ENCODE measurements around the gene ENTPD2. TPM values are rescaled to one million over a fixed set of nuclear protein-coding genes. Genes with fewer than 3 reads are reported as not detected.

ENTPD2 gene
- total and polyA plus RNA-seq, 4 donors, result 0.09 to 0.40 (median 0.21) TPM

DNA sequence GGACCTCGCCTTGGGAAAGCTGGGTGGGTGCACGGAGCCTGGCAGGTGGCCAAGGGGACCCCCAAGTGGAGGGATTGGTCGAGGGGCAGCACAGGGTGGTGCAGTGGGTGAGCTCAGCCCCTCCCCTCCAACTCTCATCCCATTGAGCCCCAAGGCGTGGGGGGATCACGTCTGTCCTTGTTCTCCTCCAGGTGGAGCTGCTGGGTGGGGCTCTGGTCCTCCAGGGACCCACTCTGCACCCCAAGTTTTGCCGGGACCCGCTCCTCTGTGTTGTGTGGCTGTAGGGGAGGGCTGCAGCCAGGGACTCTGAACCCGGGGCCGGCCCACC, 18.4 kb downstream of the ENTPD2 start:
- peaks cover 0 to 10% (median 1%) of the 10 kb centered on the region in 4 donors for H3K4me1 ChIP-seq (ENCODE audit: control insufficient read depth in 4 of 4, insufficient read depth in 4 of 4, low read length in 3 of 4)
- H3K4me3 ChIP-seq (ENCODE audit: low read depth in 1 of 3, low read length in 3 of 3), result no peak overlapping the region
- H3K36me3 ChIP-seq (ENCODE audit: control insufficient read depth in 4 of 4, insufficient read depth in 3 of 4, low read depth in 1 of 4, low read length in 3 of 4), result no peaks in the 10 kb centered on the region
- no peak for DNase-seq (ENCODE audit: low spot score)
- H3K27ac ChIP-seq (ENCODE audit: low read depth in 1 of 2, low read length in 2 of 2), result no peak overlapping the region
- H3K9me3 ChIP-seq (ENCODE audit: control insufficient read depth in 4 of 4, low read length in 3 of 4), result no peaks in the 10 kb centered on the region
- WGBS, result 34% methylated on average over 9 of the region's 9 CpGs
- peaks cover 0 to 2% (median 0%) of the 10 kb centered on the region in 4 donors for H3K27me3 ChIP-seq (ENCODE audit: control insufficient read depth in 4 of 4, insufficient read depth in 4 of 4, low read length in 3 of 4)
- H3K9ac ChIP-seq (ENCODE audit: low read depth in 1 of 2, low read length in 2 of 2), result no peak overlapping the region
- no peak for TF ChIP-seq NR2F2 (IDR thresholded peaks at IDR 0.05)
- no peak for TF ChIP-seq RXRA (IDR thresholded peaks at IDR 0.05)
- TF ChIP-seq, protein P1, sequence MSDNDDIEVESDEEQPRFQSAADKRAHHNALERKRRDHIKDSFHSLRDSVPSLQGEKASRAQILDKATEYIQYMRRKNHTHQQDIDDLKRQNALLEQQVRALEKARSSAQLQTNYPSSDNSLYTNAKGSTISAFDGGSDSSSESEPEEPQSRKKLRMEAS (IDR thresholded peaks at IDR 0.05), result no peak
- TF ChIP-seq JUND (IDR thresholded peaks at IDR 0.05), result no peak
- TF ChIP-seq SP1 (IDR thresholded peaks at IDR 0.05), result no peak
- TF ChIP-seq, protein P2, sequence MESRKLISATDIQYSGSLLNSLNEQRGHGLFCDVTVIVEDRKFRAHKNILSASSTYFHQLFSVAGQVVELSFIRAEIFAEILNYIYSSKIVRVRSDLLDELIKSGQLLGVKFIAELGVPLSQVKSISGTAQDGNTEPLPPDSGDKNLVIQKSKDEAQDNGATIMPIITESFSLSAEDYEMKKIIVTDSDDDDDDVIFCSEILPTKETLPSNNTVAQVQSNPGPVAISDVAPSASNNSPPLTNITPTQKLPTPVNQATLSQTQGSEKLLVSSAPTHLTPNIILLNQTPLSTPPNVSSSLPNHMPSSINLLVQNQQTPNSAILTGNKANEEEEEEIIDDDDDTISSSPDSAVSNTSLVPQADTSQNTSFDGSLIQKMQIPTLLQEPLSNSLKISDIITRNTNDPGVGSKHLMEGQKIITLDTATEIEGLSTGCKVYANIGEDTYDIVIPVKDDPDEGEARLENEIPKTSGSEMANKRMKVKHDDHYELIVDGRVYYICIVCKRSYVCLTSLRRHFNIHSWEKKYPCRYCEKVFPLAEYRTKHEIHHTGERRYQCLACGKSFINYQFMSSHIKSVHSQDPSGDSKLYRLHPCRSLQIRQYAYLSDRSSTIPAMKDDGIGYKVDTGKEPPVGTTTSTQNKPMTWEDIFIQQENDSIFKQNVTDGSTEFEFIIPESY (IDR thresholded peaks at IDR 0.05), result no peak
- TF ChIP-seq, protein P3, sequence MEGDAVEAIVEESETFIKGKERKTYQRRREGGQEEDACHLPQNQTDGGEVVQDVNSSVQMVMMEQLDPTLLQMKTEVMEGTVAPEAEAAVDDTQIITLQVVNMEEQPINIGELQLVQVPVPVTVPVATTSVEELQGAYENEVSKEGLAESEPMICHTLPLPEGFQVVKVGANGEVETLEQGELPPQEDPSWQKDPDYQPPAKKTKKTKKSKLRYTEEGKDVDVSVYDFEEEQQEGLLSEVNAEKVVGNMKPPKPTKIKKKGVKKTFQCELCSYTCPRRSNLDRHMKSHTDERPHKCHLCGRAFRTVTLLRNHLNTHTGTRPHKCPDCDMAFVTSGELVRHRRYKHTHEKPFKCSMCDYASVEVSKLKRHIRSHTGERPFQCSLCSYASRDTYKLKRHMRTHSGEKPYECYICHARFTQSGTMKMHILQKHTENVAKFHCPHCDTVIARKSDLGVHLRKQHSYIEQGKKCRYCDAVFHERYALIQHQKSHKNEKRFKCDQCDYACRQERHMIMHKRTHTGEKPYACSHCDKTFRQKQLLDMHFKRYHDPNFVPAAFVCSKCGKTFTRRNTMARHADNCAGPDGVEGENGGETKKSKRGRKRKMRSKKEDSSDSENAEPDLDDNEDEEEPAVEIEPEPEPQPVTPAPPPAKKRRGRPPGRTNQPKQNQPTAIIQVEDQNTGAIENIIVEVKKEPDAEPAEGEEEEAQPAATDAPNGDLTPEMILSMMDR (IDR thresholded peaks at IDR 0.05; ENCODE audit: low read depth, low read length, missing input control), result no peak
- no peak for TF ChIP-seq TAF1 (conservative IDR thresholded peaks at IDR 0.05)
- no peak for TF ChIP-seq RAD21 (IDR thresholded peaks at IDR 0.05)
- TF ChIP-seq HNF4A (conservative IDR thresholded peaks at IDR 0.05), result no peak
- TF ChIP-seq, protein P4, sequence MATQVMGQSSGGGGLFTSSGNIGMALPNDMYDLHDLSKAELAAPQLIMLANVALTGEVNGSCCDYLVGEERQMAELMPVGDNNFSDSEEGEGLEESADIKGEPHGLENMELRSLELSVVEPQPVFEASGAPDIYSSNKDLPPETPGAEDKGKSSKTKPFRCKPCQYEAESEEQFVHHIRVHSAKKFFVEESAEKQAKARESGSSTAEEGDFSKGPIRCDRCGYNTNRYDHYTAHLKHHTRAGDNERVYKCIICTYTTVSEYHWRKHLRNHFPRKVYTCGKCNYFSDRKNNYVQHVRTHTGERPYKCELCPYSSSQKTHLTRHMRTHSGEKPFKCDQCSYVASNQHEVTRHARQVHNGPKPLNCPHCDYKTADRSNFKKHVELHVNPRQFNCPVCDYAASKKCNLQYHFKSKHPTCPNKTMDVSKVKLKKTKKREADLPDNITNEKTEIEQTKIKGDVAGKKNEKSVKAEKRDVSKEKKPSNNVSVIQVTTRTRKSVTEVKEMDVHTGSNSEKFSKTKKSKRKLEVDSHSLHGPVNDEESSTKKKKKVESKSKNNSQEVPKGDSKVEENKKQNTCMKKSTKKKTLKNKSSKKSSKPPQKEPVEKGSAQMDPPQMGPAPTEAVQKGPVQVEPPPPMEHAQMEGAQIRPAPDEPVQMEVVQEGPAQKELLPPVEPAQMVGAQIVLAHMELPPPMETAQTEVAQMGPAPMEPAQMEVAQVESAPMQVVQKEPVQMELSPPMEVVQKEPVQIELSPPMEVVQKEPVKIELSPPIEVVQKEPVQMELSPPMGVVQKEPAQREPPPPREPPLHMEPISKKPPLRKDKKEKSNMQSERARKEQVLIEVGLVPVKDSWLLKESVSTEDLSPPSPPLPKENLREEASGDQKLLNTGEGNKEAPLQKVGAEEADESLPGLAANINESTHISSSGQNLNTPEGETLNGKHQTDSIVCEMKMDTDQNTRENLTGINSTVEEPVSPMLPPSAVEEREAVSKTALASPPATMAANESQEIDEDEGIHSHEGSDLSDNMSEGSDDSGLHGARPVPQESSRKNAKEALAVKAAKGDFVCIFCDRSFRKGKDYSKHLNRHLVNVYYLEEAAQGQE (IDR thresholded peaks at IDR 0.05), result no peak
- no peak for TF ChIP-seq YY1 (IDR thresholded peaks at IDR 0.05)
- TF ChIP-seq FOXA2 (IDR thresholded peaks at IDR 0.05), result no peak
- TF ChIP-seq GABPA (IDR thresholded peaks at IDR 0.05 in 1 of 2, conservative IDR thresholded peaks at IDR 0.05 in 1 of 2), result no peak
- no peak for TF ChIP-seq EGR1 (IDR thresholded peaks at IDR 0.05; ENCODE audit: low read depth in 2 of 2)
- TF ChIP-seq, protein P5, sequence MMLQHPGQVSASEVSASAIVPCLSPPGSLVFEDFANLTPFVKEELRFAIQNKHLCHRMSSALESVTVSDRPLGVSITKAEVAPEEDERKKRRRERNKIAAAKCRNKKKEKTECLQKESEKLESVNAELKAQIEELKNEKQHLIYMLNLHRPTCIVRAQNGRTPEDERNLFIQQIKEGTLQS (IDR thresholded peaks at IDR 0.05), result no peak
